Myometrial cell (primary cell): Measurements from ENCODE around the gene KLHDC2. TPM values are rescaled to one million over a fixed set of nuclear protein-coding genes. Genes with fewer than 3 reads are reported as not detected.

Experiments used
- total RNA-seq: library from RNA; depleted of rRNA; stranded (reverse); fragments of >200 nt; gene quantifications from 2 replicates; pipeline ENCODE4 v1.2.3, GENCODE V29; 2015

Gene KLHDC2, protein sequence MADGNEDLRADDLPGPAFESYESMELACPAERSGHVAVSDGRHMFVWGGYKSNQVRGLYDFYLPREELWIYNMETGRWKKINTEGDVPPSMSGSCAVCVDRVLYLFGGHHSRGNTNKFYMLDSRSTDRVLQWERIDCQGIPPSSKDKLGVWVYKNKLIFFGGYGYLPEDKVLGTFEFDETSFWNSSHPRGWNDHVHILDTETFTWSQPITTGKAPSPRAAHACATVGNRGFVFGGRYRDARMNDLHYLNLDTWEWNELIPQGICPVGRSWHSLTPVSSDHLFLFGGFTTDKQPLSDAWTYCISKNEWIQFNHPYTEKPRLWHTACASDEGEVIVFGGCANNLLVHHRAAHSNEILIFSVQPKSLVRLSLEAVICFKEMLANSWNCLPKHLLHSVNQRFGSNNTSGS
- 48.6 and 63.7 TPM in 2 replicates for total RNA-seq

DNA sequence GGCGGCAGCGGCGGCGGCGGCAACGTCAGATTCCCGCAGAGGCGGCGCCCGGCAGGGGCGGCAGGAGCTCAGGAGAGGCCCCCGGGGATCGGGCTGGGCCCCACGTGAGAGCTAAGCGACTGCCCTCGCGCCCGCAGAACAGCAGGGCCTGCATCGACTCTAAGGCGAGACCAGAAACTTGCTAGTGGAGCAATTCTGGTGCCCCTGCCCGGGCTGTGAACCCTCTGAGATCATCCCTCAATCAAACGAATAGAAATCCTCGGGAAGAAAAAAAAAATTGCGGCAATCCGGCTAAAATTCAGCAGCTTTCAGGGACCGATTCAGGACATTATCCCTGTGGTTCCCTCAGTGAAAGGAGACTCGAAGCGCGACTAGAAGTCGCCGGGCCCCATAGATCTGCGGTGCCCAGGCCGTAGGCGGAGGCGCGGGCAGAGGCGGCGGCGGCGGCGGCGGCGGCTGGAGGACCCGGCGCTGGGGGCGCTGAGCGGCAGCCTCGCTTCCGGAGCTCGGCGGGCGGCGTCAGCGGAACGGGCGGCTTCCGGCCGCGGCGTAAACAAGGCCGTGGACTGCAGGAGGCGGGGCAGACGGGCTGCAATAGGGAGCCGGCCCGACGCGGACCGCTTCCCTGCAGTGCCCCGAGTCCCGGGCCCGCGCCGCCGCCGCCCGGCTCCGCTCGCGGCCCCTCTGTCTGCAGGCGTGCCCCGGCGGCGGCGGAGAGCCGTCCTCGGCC, at the start of gene KLHDC2:
KLHDC2 (plus strand) TSS at position 583 of the 730 bp plus-strand sequence. CDS start 316 bp downstream, outside the sequence.

Other genes with a start within 250 kb of the KLHDC2 start
- 6,404 and 13,056 TPM in 2 replicates for gene RPS29, start 181.8 kb upstream of the KLHDC2 start, total RNA-seq
- 18.2 and 22.9 TPM in 2 replicates for gene LRR1, start 169.2 kb upstream of the KLHDC2 start, total RNA-seq
- 211 and 214 TPM in 2 replicates for gene RPL36AL, start 147.5 kb upstream of the KLHDC2 start, total RNA-seq
- gene MGAT2, start 147.4 kb upstream of the KLHDC2 start, total RNA-seq, result 95.0 and 103 TPM in 2 replicates
- gene DNAAF2, start 132.9 kb upstream of the KLHDC2 start, total RNA-seq, result 3.5 and 9.6 TPM in 2 replicates
- 19.9 and 24.3 TPM in 2 replicates for gene POLE2, start 79.9 kb upstream of the KLHDC2 start, total RNA-seq
- gene KLHDC1, start 75.0 kb upstream of the KLHDC2 start, total RNA-seq, result 0.86 and 3.4 TPM in 2 replicates
- 19.6 and 22.7 TPM in 2 replicates for gene NEMF, start 84.6 kb downstream of the KLHDC2 start, total RNA-seq
- gene ARF6, start 124.9 kb downstream of the KLHDC2 start, total RNA-seq, result 58.8 and 75.3 TPM in 2 replicates